Neural progenitor cell (in vitro differentiated cells): Measurements from ENCODE around the gene SSTR3.

ENCODE experiments used
- CTCF ChIP-seq: fragments of 200-600 bp; sonication (generic); IDR thresholded peaks from 2 replicates; pipeline ENCODE4 v1.5.1; 2017; ENCODE audit warnings: antibody characterized with exemption, mild to moderate bottlenecking
- EZH2 ChIP-seq: fragments of 200-600 bp; sonication (generic); IDR thresholded peaks from 2 replicates; pipeline ENCODE4 v1.6.1; 2017; ENCODE audit warnings: antibody characterized with exemption, mild to moderate bottlenecking, moderate library complexity

DNA sequence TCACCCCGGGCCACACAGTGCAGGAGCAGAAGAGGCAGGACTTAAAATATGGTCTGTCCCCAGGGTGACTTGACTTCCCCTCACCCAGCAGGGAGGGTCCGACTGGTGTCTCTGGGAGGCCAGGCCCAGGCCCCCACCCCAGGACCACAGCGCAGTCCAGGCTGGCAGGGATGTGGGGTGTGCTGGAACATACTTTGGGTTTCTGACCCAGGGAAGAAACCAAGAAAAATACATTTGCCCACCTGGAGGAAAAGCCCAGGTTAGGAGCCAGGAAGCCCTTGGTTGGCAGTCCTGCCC is 29.4 kb downstream of the SSTR3 start:
- no peak for TF ChIP-seq CTCF
- TF ChIP-seq EZH2: no peak
